HepG2 (cell line): Measurements from ENCODE around the gene PHKB. TPM values are rescaled to one million over a fixed set of nuclear protein-coding genes. Genes with fewer than 3 reads are reported as not detected.
"Not testable (repeated sequence)": the region's sequence is repeated elsewhere in the genome, so short reads cannot be mapped to it uniquely, and the experiment has no call there.

Experiments
- ATAC-seq: fragments of 200-7000 bp; cut with Tn5 transposase; 3 replicates; pipeline ENCODE4 v1.9.1; 2020; ENCODE audit warnings: mild to moderate bottlenecking, moderate library complexity
- BruUV-seq: library from RNA; stranded (reverse); fragments of 400-500 nt; replicated peaks from 2 replicates; lab custom pipeline; 2021; lab: Mats Ljungman, UMichigan
- CTCF ChIA-PET: fragments of 300-600 bp; formaldehyde crosslinking; extraction: SDS; loops from one replicate; lab custom pipeline; 2021; ENCODE audit warnings: low total read pairs, inconsistent platforms, low intra/inter-chr PET ratio; lab: Yijun Ruan, JAX
- POLR2A ChIA-PET: fragments of 350-600 bp; sonication (Branson Sonifier 250); formaldehyde crosslinking; loops from one replicate; lab custom pipeline; 2020; ENCODE audit warnings: antibody characterized with exemption, inconsistent platforms; lab: Yijun Ruan, JAX
- DNase-seq: peaks from one replicate; pipeline ENCODE4 v3.0.0-alpha.2; 2015; ENCODE audit warnings: low spot score
- FAIRE-seq: peaks from 3 replicates; lab custom pipeline; 2011; peaks lifted over from hg19 to GRCh38; lab: Jason Lieb, UNC
- H2AFZ ChIP-seq: one replicate; pipeline ENCODE4 v1.6.1; 2011; ENCODE audit warnings: low read length, inconsistent platforms
- H3K27ac ChIP-seq: fragments of 300-600 bp; 3 replicates; pipeline ENCODE4 v1.8.0; 2011; ENCODE audit warnings: mixed run types, mild to moderate bottlenecking, mixed read lengths, low read length, inconsistent platforms; ENCODE audit not compliant: insufficient read depth; ENCODE audit errors: extremely low read length
- H3K27me3 ChIP-seq, 2 experiments: fragments of 200-600 bp in 1 of 2; 2 replicates in 1 of 2; 3 replicates in 1 of 2; pipeline versions ENCODE4 v1.6.0 to v1.8.0; 2011; ENCODE audit warnings: low read length in 2 of 2, mild to moderate bottlenecking in 2 of 2, moderate library complexity in 2 of 2, inconsistent platforms in 1 of 2; ENCODE audit not compliant: insufficient read depth in 2 of 2, control insufficient read depth in 1 of 2
- H3K36me3 ChIP-seq, 2 experiments: fragments of 200-600 bp in 1 of 2; replicated peaks in 1 of 2; 2 replicates in 1 of 2; 3 replicates in 1 of 2; pipeline versions ENCODE4 v1.5.1 to v1.8.0; 2011; ENCODE audit warnings: low read length in 2 of 2, inconsistent platforms in 1 of 2; ENCODE audit not compliant: insufficient read depth in 2 of 2, control insufficient read depth in 1 of 2
- H3K4me1 ChIP-seq: 2 replicates; pipeline ENCODE4 v1.5.1; 2012; ENCODE audit warnings: low read length, inconsistent platforms; ENCODE audit not compliant: insufficient read depth
- H3K4me2 ChIP-seq: 2 replicates; pipeline ENCODE4 v1.6.0; 2011; ENCODE audit warnings: low read depth, low read length, inconsistent platforms
- H3K4me3 ChIP-seq, 3 experiments: fragments of 200-600 bp in 1 of 3; sonication (generic), shearing (Covaris generic) in 1 of 3; replicated peaks in 1 of 3; 2 replicates each; pipeline ENCODE4 v1.5.1; 2011 to 2016; ENCODE audit warnings: low read length in 3 of 3, inconsistent platforms in 2 of 3, low read depth in 2 of 3, mild to moderate bottlenecking in 2 of 3, control low read depth in 1 of 3, mixed read lengths in 1 of 3; ENCODE audit not compliant: insufficient read depth in 1 of 3
- H3K79me2 ChIP-seq: one replicate; pipeline ENCODE4 v1.6.1; 2011; ENCODE audit warnings: low read length, inconsistent platforms; ENCODE audit not compliant: insufficient read depth
- H3K9ac ChIP-seq: 2 replicates; pipeline ENCODE4 v1.6.0; 2011; ENCODE audit warnings: mild to moderate bottlenecking, low read depth, low read length, inconsistent platforms; ENCODE audit not compliant: insufficient read depth
- H3K9me3 ChIP-seq: 2 replicates; pipeline ENCODE4 v1.5.1; 2012; ENCODE audit warnings: mild to moderate bottlenecking, low read length
- H4K20me1 ChIP-seq: 2 replicates; pipeline ENCODE4 v1.6.0; 2011; ENCODE audit warnings: inconsistent platforms, mild to moderate bottlenecking, low read length, moderate library complexity; ENCODE audit not compliant: insufficient read depth
- WGBS: methylation state at CpG from one replicate; pipeline ENCODE4 v1.1.6; 2017; ENCODE audit warnings: low lambda C conversion rate; 5-methylcytosine and 5-hydroxymethylcytosine counted together
- in situ Hi-C: cut with HindIII; loops from 2 replicates; pipeline ENCODE4 v1.10.0; 2017; ENCODE audit warnings: low pct_unique_long_range_greater_than_20kb; ENCODE audit not compliant: extremely low pct_ligation_motif_present
- intact Hi-C: fragments of 100-400 bp; cut with micrococcal nuclease; formaldehyde crosslinking; loops from one replicate; pipeline ENCODE4 v1.10.0; 2022; ENCODE audit not compliant: unreplicated experiment
- polyA plus RNA-seq, 8 experiments: library from polyadenylated mRNA; depleted of rRNA in 3 of 8; stranded (reverse) in 7 of 8; unstranded in 1 of 8; fragments of >200 nt; fragmentation: Illumina TruSeq in 4 of 8; extraction: Trizol in 4 of 8; gene quantifications; 2 replicates each; pipeline versions ENCODE4 v1.2.1 to v1.2.3, GENCODE V29; 2011 to 2016; ENCODE audit warnings: low read depth in 4 of 8, missing spikeins in 1 of 8, mixed read lengths in 1 of 8; ENCODE audit not compliant: insufficient read depth in 1 of 8
- total RNA-seq, 5 experiments: library from RNA; depleted of rRNA; stranded (reverse); fragments of >200 nt; fragmentation: Illumina TruSeq; extraction: Trizol; gene quantifications; 2 replicates each; pipeline ENCODE4 v1.2.3, GENCODE V29; 2016; ENCODE audit warnings: low read depth in 1 of 5
- TF ChIP-seq, protein P1 (sequence below), 2 experiments: fragments of 450-650 bp in 1 of 2; sonication (generic) in 1 of 2; formaldehyde crosslinking in 1 of 2; IDR thresholded peaks; 2 replicates each; pipeline versions ENCODE4 v1.6.1 to v1.8.0; 2016 to 2022; ENCODE audit warnings: antibody characterized with exemption in 1 of 2, mild to moderate bottlenecking in 1 of 2, missing genetic modification reagents in 1 of 2
- TF ChIP-seq, protein P2 (sequence below): sonication (generic); formaldehyde crosslinking; IDR thresholded peaks from 2 replicates; pipeline ENCODE4 v1.4.0; 2020; ENCODE audit warnings: missing genetic modification reagents, mild to moderate bottlenecking, borderline replicate concordance

The PHKB gene
- total and polyA plus RNA-seq, 2 of the 13 experiments (the other 11 are each of a cell fraction or from before 2014, with no cell fraction given): 66.0 to 80.8 TPM

DNA sequence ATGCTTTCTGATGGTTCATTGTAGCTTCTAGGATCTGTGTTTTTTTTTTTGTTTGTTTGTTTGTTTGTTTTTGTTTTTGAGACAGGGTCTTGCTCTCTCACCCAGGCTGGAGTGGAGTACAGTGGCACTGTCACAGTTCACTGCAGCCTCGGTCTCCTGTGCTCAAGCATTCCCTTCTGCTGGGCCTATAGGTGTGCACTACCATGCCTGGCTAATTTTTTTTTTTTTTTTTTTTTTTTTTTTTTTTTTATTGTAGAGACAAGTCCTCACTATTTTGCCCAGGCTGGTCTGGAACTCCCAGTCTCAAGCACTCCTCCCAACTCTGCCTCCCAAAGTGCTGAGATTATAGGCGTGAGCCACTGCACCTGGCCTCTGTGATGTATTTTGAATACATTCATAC, 11.9 kb downstream of the PHKB start:
- DNase-seq, H4K20me1 ChIP-seq, H3K36me3 ChIP-seq, FAIRE-seq, H2AFZ ChIP-seq, H3K4me3 ChIP-seq, BruUV-seq, ATAC-seq, in situ Hi-C loops, H3K27me3 ChIP-seq, intact Hi-C loops, CTCF ChIA-PET, H3K9me3 ChIP-seq, H3K9ac ChIP-seq, H3K4me2 ChIP-seq: not testable (repeated sequence)
- POLR2A ChIA-PET: interaction anchor here (4.7 kb wide), 1 partner anchor 11 kb away, joined by 37 read pairs; the partner anchor contains the start of genes ITFG1 and PHKB
- WGBS: 94% methylated on average over 2 of the region's 2 CpGs
- Histone ChIP-seq H3K4me1 (peaks cover 73% of the 10 kb centered on the region), H3K79me2 (peaks cover 54% of the 10 kb centered on the region), H3K27ac (peak overlapping the region; percentile 16)
- TF ChIP-seq, protein P1, sequence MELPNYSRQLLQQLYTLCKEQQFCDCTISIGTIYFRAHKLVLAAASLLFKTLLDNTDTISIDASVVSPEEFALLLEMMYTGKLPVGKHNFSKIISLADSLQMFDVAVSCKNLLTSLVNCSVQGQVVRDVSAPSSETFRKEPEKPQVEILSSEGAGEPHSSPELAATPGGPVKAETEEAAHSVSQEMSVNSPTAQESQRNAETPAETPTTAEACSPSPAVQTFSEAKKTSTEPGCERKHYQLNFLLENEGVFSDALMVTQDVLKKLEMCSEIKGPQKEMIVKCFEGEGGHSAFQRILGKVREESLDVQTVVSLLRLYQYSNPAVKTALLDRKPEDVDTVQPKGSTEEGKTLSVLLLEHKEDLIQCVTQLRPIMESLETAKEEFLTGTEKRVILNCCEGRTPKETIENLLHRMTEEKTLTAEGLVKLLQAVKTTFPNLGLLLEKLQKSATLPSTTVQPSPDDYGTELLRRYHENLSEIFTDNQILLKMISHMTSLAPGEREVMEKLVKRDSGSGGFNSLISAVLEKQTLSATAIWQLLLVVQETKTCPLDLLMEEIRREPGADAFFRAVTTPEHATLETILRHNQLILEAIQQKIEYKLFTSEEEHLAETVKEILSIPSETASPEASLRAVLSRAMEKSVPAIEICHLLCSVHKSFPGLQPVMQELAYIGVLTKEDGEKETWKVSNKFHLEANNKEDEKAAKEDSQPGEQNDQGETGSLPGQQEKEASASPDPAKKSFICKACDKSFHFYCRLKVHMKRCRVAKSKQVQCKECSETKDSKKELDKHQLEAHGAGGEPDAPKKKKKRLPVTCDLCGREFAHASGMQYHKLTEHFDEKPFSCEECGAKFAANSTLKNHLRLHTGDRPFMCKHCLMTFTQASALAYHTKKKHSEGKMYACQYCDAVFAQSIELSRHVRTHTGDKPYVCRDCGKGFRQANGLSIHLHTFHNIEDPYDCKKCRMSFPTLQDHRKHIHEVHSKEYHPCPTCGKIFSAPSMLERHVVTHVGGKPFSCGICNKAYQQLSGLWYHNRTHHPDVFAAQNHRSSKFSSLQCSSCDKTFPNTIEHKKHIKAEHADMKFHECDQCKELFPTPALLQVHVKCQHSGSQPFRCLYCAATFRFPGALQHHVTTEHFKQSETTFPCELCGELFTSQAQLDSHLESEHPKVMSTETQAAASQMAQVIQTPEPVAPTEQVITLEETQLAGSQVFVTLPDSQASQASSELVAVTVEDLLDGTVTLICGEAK (IDR thresholded peaks at IDR 0.05): peak; percentile 35; the same call in 1 of the 2 replicates
- TF ChIP-seq, protein P1 (CRISPR knock-in tag; IDR thresholded peaks at IDR 0.05): not testable (repeated sequence)
- TF ChIP-seq, protein P2, sequence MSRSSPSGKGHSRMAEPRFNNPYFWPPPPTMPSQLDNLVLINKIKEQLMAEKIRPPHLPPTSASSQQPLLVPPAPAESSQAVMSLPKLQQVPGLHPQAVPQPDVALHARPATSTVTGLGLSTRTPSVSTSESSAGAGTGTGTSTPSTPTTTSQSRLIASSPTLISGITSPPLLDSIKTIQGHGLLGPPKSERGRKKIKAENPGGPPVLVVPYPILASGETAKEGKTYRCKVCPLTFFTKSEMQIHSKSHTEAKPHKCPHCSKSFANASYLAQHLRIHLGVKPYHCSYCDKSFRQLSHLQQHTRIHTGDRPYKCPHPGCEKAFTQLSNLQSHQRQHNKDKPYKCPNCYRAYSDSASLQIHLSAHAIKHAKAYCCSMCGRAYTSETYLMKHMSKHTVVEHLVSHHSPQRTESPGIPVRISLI (CRISPR knock-in tag): peak; percentile 60; the same call in 1 of the 2 replicates
